ENCODE results near the gene RPS6KA5.
"Not testable (repeated sequence)": the region's sequence is repeated elsewhere in the genome, so short reads cannot be mapped to it uniquely, and the experiment has no call there.

RPS6KA5 gene

GRCh38 chr14:90858511-90858910, 201.9 kb downstream of the RPS6KA5 start:
- DNase-seq = no peak

- no peak for DNase-seq
These were observed 202.6 kb downstream of the RPS6KA5 start for GRCh38 chr14:90857866-90858265.

GRCh38 chr14:90856115-90856514, 204.3 kb downstream of the RPS6KA5 start:
- DNase-seq = not testable (repeated sequence)

GRCh38 chr14:90853116-90853515, 207.3 kb downstream of the RPS6KA5 start:
- no peak for DNase-seq

- DNase-seq = no peak
These were observed 209.0 kb downstream of the RPS6KA5 start for GRCh38 chr14:90851327-90852036.

GRCh38 chr14:90850487-90850886, 210.0 kb downstream of the RPS6KA5 start:
- no peak for DNase-seq

GRCh38 chr14:90849787-90850444, 210.5 kb downstream of the RPS6KA5 start:
- DNase-seq = no peak

- DNase-seq = no peak
These were observed 211.3 kb downstream of the RPS6KA5 start for GRCh38 chr14:90848944-90849731.

- DNase-seq = no peak
These were observed 213.9 kb downstream of the RPS6KA5 start for GRCh38 chr14:90846511-90846910.

- no peak for DNase-seq
These were observed 216.1 kb downstream of the RPS6KA5 start for GRCh38 chr14:90844321-90844720.

GRCh38 chr14:90842726-90843125, 217.7 kb downstream of the RPS6KA5 start:
- DNase-seq = no peak

- not testable (repeated sequence) for DNase-seq
These were observed 219.8 kb downstream of the RPS6KA5 start for GRCh38 chr14:90840667-90841066.

- DNase-seq = no peak
These were observed 220.6 kb downstream of the RPS6KA5 start for GRCh38 chr14:90839889-90840266.

- DNase-seq = no peak
These were observed 221.2 kb downstream of the RPS6KA5 start for GRCh38 chr14:90839024-90839888.

- DNase-seq = not testable (repeated sequence)
These were observed 221.9 kb downstream of the RPS6KA5 start for GRCh38 chr14:90838531-90838930.

- no peak for DNase-seq
These were observed 223.1 kb downstream of the RPS6KA5 start for GRCh38 chr14:90837355-90837754.

GRCh38 chr14:90836692-90837063, 223.8 kb downstream of the RPS6KA5 start:
- no peak for DNase-seq

GRCh38 chr14:90831821-90832220, 228.6 kb downstream of the RPS6KA5 start:
- no peak for DNase-seq

- no peak for DNase-seq
These were observed 229.3 kb downstream of the RPS6KA5 start for GRCh38 chr14:90830931-90831701.

GRCh38 chr14:90829677-90830076, 230.8 kb downstream of the RPS6KA5 start:
- DNase-seq = no peak

GRCh38 chr14:90828642-90829487, 231.6 kb downstream of the RPS6KA5 start:
- DNase-seq = no peak
